Sigmoid colon (tissue), 7 donors: ENCODE measurements around the gene LTK. TPM values are rescaled to one million over a fixed set of nuclear protein-coding genes. Genes with fewer than 3 reads are reported as not detected.

Experiments used
- DNase-seq: peaks from one replicate; pipeline ENCODE4 v3.0.0-alpha.2; 2019
- H3K27ac ChIP-seq, 4 donors: fragments of 200-600 bp; sonication (generic); one replicate each; pipeline ENCODE4 v1.5.1; 2016 to 2019; ENCODE audit warnings: mild to moderate bottlenecking in 1 of 4
- H3K27me3 ChIP-seq, 3 donors: fragments of 200-600 bp; sonication (generic); one replicate each; pipeline ENCODE4 v1.5.1; 2019; ENCODE audit warnings: mild to moderate bottlenecking in 1 of 3
- H3K36me3 ChIP-seq, 4 donors: fragments of 200-600 bp; sonication (generic); one replicate each; pipeline ENCODE4 v1.5.1; 2016 to 2019
- H3K4me1 ChIP-seq, 4 donors: fragments of 200-600 bp; sonication (generic); one replicate each; pipeline ENCODE4 v1.5.1; 2017 to 2019
- H3K4me3 ChIP-seq, 4 donors: fragments of 200-600 bp; sonication (generic); one replicate each; pipeline ENCODE4 v1.5.1; 2017 to 2019; ENCODE audit warnings: mild to moderate bottlenecking in 2 of 4, moderate library complexity in 1 of 4
- H3K9me3 ChIP-seq, 4 donors: fragments of 200-600 bp in 3 of 4; sonication (generic) in 3 of 4; one replicate each; pipeline versions ENCODE4 v1.5.1 to v1.6.1; 2013 to 2019
- EP300 ChIP-seq, 4 donors: sonication (generic); formaldehyde crosslinking; IDR thresholded peaks; one replicate each; pipeline ENCODE4 v1.6.1; 2017; ENCODE audit warnings: antibody characterized with exemption in 4 of 4
- POLR2A ChIP-seq, 2 donors: fragments of 450-650 bp; IDR thresholded peaks; one replicate each; pipeline ENCODE4 v1.6.1; 2016; ENCODE audit warnings: antibody characterized with exemption in 2 of 2, mild to moderate bottlenecking in 2 of 2, moderate library complexity in 2 of 2
- POLR2AphosphoS5 ChIP-seq, 4 donors: sonication (generic); formaldehyde crosslinking; IDR thresholded peaks; one replicate each; pipeline ENCODE4 v1.6.1; 2017; ENCODE audit warnings: antibody characterized with exemption in 4 of 4
- WGBS, 2 donors: extraction: QIAGEN DNeasy Blood & Tissue Kit; methylation state at CpG; one replicate each; pipeline ENCODE4 v1.1.7; 2013; 5-methylcytosine and 5-hydroxymethylcytosine counted together
- intact Hi-C: fragments of 100-400 bp; cut with DNase I; formaldehyde crosslinking; loops from one replicate; pipeline ENCODE4 v1.15.1; 2023
- polyA plus RNA-seq, 3 donors: library from polyadenylated mRNA; stranded (reverse); fragments of 200-250 nt; gene quantifications; one replicate each; pipeline ENCODE4 v1.2.3, GENCODE V29; 2013
- total RNA-seq, 4 donors: library from RNA; depleted of rRNA; stranded (reverse); fragments of >200 nt; gene quantifications; one replicate each; pipeline ENCODE4 v1.1.0, GENCODE V29; 2016
- TF ChIP-seq, protein P1 (sequence below), 4 experiments: fragments of 450-650 bp in 3 of 4; fragments of 200-600 bp in 1 of 4; IDR thresholded peaks; one replicate each; pipeline ENCODE4 v1.5.1; 2016 to 2019; ENCODE audit warnings: antibody characterized with exemption in 4 of 4, mild to moderate bottlenecking in 3 of 4, moderate library complexity in 2 of 4
- donor health status: healthy with polysubstance abuse.
- donor health status: Bipolar disorder and iron deficiency.
- donor health status: healthy.

Gene LTK
- total and polyA plus RNA-seq, 7 donors = 1.6 to 4.8 (median 3.3) TPM; not detected in 1

DNA sequence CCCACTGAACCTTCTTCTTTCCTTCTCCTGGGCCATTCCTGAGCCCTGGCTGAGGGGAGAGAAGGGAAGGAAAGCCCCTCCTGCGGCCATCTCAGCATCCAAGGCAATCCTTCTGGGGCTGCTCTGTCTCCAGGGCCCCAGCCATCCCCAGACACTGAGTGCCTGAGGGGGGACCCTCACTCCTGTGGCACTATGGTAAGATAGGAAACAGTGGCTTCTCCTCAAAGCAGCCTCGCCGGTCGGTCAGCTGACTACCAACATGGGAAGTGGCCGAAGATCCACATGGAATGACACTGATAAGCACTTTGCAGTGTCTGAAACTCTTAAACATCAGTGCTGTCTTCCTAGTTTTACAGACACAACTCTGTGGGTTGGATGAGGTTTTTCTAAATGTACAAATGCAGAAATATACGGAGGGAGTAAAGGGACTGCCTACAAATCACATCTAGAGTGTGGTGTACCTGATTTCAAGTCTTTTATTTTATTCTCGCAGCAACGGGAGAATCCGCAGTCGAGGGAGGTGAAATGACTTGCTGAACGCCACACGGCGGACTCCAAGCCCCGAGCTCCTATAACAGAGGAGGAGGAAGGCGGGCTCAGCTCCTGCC lies 20.9 kb downstream of the LTK start:
- Histone ChIP-seq H3K9me3 (no peaks in the 10 kb centered on the region), H3K27me3 (peaks cover 19 to 88% (median 43%) of the 10 kb centered on the region in 3 donors), H3K27ac (peak overlapping the region; percentile 61 to 70 (median 64)), H3K36me3 (no peaks in the 10 kb centered on the region), H3K4me1 (peaks cover 4 to 34% (median 30%) of the 10 kb centered on the region in 4 donors), H3K4me3 (peak overlapping the region; percentile 33 to 69 (median 59))
- DNase-seq = no peak
- 7 to 8% methylated on average over 15 of the region's 15 CpGs for WGBS, 2 donors
- TF ChIP-seq, protein P1, sequence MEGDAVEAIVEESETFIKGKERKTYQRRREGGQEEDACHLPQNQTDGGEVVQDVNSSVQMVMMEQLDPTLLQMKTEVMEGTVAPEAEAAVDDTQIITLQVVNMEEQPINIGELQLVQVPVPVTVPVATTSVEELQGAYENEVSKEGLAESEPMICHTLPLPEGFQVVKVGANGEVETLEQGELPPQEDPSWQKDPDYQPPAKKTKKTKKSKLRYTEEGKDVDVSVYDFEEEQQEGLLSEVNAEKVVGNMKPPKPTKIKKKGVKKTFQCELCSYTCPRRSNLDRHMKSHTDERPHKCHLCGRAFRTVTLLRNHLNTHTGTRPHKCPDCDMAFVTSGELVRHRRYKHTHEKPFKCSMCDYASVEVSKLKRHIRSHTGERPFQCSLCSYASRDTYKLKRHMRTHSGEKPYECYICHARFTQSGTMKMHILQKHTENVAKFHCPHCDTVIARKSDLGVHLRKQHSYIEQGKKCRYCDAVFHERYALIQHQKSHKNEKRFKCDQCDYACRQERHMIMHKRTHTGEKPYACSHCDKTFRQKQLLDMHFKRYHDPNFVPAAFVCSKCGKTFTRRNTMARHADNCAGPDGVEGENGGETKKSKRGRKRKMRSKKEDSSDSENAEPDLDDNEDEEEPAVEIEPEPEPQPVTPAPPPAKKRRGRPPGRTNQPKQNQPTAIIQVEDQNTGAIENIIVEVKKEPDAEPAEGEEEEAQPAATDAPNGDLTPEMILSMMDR (IDR thresholded peaks at IDR 0.05) = no peak
- TF ChIP-seq POLR2AphosphoS5 (IDR thresholded peaks at IDR 0.05) (no peak), EP300 (IDR thresholded peaks at IDR 0.05) (no peak), POLR2A (IDR thresholded peaks at IDR 0.05) (no peak)
- intact Hi-C loops = no loop called here

DNA sequence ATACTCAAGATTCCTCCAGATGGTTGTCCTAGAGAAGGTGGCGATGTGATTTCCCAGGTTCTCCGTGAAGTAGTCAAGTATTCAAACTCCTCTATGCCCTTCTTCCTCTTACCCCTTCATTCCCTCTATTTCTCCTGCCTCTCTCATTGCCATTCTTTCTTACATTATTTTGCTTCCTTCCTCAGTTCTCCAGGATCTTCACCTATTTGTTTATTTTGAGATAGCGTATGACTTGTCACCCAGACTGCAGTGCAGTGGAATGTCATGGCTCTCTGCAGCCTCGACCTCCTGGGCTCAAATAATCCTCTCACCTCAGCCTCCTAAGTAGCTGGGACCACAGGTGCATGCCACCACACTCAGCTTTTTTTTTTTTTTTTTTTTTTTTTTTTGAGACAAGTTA lies 21.7 kb downstream of the LTK start:
- TF ChIP-seq EP300 (IDR thresholded peaks at IDR 0.05) = no peak
- TF ChIP-seq, protein P1 (IDR thresholded peaks at IDR 0.05) = no peak
- TF ChIP-seq POLR2AphosphoS5 (IDR thresholded peaks at IDR 0.05) = no peak
- no peak for TF ChIP-seq POLR2A (IDR thresholded peaks at IDR 0.05)
- 81 to 91% methylated on average over 4 of the region's 4 CpGs for WGBS, 2 donors
- Histone ChIP-seq H3K36me3 (no peaks in the 10 kb centered on the region), H3K27me3 (peaks cover 19 to 88% (median 48%) of the 10 kb centered on the region in 3 donors), H3K9me3 (no peaks in the 10 kb centered on the region), H3K27ac (no peak overlapping the region), H3K4me3 (no peak overlapping the region), H3K4me1 (peaks cover 4 to 34% (median 30%) of the 10 kb centered on the region in 4 donors)
- intact Hi-C loops = no loop called here
- DNase-seq = no peak

DNA sequence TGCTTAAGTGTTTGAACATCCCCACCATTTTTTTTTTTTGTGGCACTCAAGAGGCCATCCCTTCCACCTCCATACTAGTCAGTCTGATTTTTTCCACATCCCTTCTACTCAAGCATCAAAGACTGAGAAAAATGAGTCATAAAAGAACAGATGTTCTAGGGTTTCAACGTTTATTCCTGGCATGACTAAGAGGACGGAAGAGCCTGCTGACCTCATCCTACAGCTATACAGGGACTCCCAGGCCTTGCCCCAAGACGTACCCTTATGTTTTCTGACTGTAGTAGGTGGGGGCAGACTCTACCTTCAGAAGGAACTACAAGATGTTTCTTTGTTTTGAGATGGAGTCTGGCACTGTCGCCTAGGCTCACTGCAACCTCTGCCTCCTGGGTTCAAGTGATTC lies 23.3 kb downstream of the LTK start:
- Histone ChIP-seq H3K9me3 (no peaks in the 10 kb centered on the region), H3K36me3 (no peaks in the 10 kb centered on the region), H3K4me1 (peaks cover 4 to 30% (median 28%) of the 10 kb centered on the region in 4 donors), H3K27me3 (peaks cover 19 to 81% (median 56%) of the 10 kb centered on the region in 3 donors), H3K27ac (no peak overlapping the region), H3K4me3 (no peak overlapping the region)
- intact Hi-C loops = no loop called here
- WGBS, 2 donors = 39 to 50% methylated on average over 4 of the region's 4 CpGs
- TF ChIP-seq POLR2A (IDR thresholded peaks at IDR 0.05) (no peak), EP300 (IDR thresholded peaks at IDR 0.05) (no peak), POLR2AphosphoS5 (IDR thresholded peaks at IDR 0.05) (no peak)
- TF ChIP-seq, protein P1 (IDR thresholded peaks at IDR 0.05) = no peak
- DNase-seq = no peak

DNA sequence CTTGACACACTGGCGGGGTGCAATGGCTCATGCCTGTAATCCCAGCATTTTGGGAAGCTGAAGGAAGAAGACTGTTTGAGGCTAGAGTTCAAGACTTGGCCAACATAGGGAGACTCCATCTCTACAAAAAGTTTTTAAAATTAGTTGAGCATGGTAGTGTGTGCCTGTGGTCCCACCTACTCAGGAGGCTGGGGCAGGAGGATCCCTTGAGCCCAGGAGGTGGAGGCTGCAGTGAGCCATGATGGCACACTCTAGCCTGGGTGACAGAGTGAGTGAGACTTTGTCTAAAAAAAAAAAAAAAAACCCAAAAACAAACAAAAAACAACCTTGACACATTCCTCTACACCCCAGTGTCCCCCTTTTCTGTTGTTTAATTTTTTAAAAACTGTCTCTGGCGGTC lies 24.0 kb downstream of the LTK start:
- TF ChIP-seq POLR2AphosphoS5 (IDR thresholded peaks at IDR 0.05) = no peak
- TF ChIP-seq EP300 (IDR thresholded peaks at IDR 0.05) = no peak
- TF ChIP-seq, protein P1 (IDR thresholded peaks at IDR 0.05) = no peak
- no peak for TF ChIP-seq POLR2A (IDR thresholded peaks at IDR 0.05)

More for the DNA sequence above, 24.0 kb downstream of the LTK start:
- H3K27me3 ChIP-seq = peaks cover 13 to 74% (median 53%) of the 10 kb centered on the region in 3 donors
- intact Hi-C loops = no loop called here
- DNase-seq = no peak
- H3K27ac ChIP-seq = no peak overlapping the region
- H3K36me3 ChIP-seq = no peaks in the 10 kb centered on the region
- peaks cover 4 to 23% (median 21%) of the 10 kb centered on the region in 4 donors for H3K4me1 ChIP-seq
- no peak overlapping the region for H3K4me3 ChIP-seq
- WGBS, 2 donors = 99% methylated on average over 2 of the region's 2 CpGs
- H3K9me3 ChIP-seq = no peaks in the 10 kb centered on the region
